Measurements from ENCODE around the gene ALG8.
"Not testable (repeated sequence)": the region's sequence is repeated elsewhere in the genome, so short reads cannot be mapped to it uniquely, and the experiment has no call there.

The ALG8 gene

GRCh38 chr11:78099666-78100065 lies 39.8 kb downstream of the ALG8 start:
- H3K27ac ChIP-seq: no peak overlapping the region
- no peaks in the 10 kb centered on the region for H3K9me3 ChIP-seq
- no peaks in the 10 kb centered on the region for H3K4me1 ChIP-seq (ENCODE audit: control insufficient read depth in 1 of 2, insufficient read depth in 1 of 2, low read depth in 1 of 2, low read length in 1 of 2)
- TF ChIP-seq CTCF (IDR thresholded peaks at IDR 0.05): no peak
- H3K4me3 ChIP-seq (ENCODE audit: low read depth in 1 of 2, low read length in 1 of 2): no peak overlapping the region
- no peaks in the 10 kb centered on the region for H3K27me3 ChIP-seq
- peaks cover 4% of the 10 kb centered on the region for H3K36me3 ChIP-seq

- Histone ChIP-seq H3K36me3 (peaks cover 4% of the 10 kb centered on the region), H3K27ac (no peak overlapping the region), H3K4me3 (ENCODE audit: low read depth in 1 of 2, low read length in 1 of 2) (no peak overlapping the region), H3K4me1 (ENCODE audit: control insufficient read depth in 1 of 2, insufficient read depth in 1 of 2, low read depth in 1 of 2, low read length in 1 of 2) (no peaks in the 10 kb centered on the region), H3K27me3 (no peaks in the 10 kb centered on the region), H3K9me3 (no peaks in the 10 kb centered on the region)
- no peak for TF ChIP-seq CTCF (IDR thresholded peaks at IDR 0.05)
Observed at GRCh38 chr11:78097666-78098385, 41.6 kb downstream of the ALG8 start.

- no peaks in the 10 kb centered on the region for H3K36me3 ChIP-seq
- H3K4me1 ChIP-seq (ENCODE audit: control insufficient read depth in 1 of 2, insufficient read depth in 1 of 2, low read depth in 1 of 2, low read length in 1 of 2): no peaks in the 10 kb centered on the region
- TF ChIP-seq CTCF (IDR thresholded peaks at IDR 0.05): no peak
- no peak overlapping the region for H3K27ac ChIP-seq
- no peak overlapping the region for H3K4me3 ChIP-seq (ENCODE audit: low read depth in 1 of 2, low read length in 1 of 2)
- no peaks in the 10 kb centered on the region for H3K9me3 ChIP-seq
- no peaks in the 10 kb centered on the region for H3K27me3 ChIP-seq
Observed at GRCh38 chr11:78094250-78094649, 45.2 kb downstream of the ALG8 start.

GRCh38 chr11:78086521-78087074 lies 52.8 kb downstream of the ALG8 start:
- H3K9me3 ChIP-seq; H3K4me3 ChIP-seq (ENCODE audit: low read depth in 1 of 2, low read length in 1 of 2); H3K4me1 ChIP-seq (ENCODE audit: control insufficient read depth in 1 of 2, insufficient read depth in 1 of 2, low read depth in 1 of 2, low read length in 1 of 2); H3K27me3 ChIP-seq; H3K27ac ChIP-seq; H3K36me3 ChIP-seq: not testable (repeated sequence)

GRCh38 chr11:78085972-78086371 lies 53.5 kb downstream of the ALG8 start:
- no peak overlapping the region for H3K4me3 ChIP-seq (ENCODE audit: low read depth in 1 of 2, low read length in 1 of 2)
- H3K9me3 ChIP-seq: no peaks in the 10 kb centered on the region
- H3K4me1 ChIP-seq (ENCODE audit: control insufficient read depth in 1 of 2, insufficient read depth in 1 of 2, low read depth in 1 of 2, low read length in 1 of 2): no peaks in the 10 kb centered on the region
- H3K36me3 ChIP-seq: no peaks in the 10 kb centered on the region
- H3K27me3 ChIP-seq: no peaks in the 10 kb centered on the region
- H3K27ac ChIP-seq: no peak overlapping the region
- no peak for TF ChIP-seq CTCF (IDR thresholded peaks at IDR 0.05)

GRCh38 chr11:78084506-78084905 lies 54.9 kb downstream of the ALG8 start:
- H3K27ac ChIP-seq: not testable (repeated sequence)

More at GRCh38 chr11:78084506-78084905, 54.9 kb downstream of the ALG8 start:
- H3K4me1 ChIP-seq (ENCODE audit: control insufficient read depth in 1 of 2, insufficient read depth in 1 of 2, low read depth in 1 of 2, low read length in 1 of 2); H3K27me3 ChIP-seq; H3K36me3 ChIP-seq; H3K9me3 ChIP-seq; H3K4me3 ChIP-seq (ENCODE audit: low read depth in 1 of 2, low read length in 1 of 2): not testable (repeated sequence)

Data from neutrophil (primary cell).